SH-SY5Y (cell line): ENCODE measurements around the gene ZNF446.

Experiments
- GATA2 ChIP-seq: IDR thresholded peaks from 2 replicates; pipeline ENCODE4 v1.6.1; 2011; ENCODE audit warnings: mild to moderate bottlenecking, low read depth, low read length
- GATA3 ChIP-seq: IDR thresholded peaks from 2 replicates; pipeline ENCODE4 v1.6.1; 2011; ENCODE audit warnings: low read depth, mild to moderate bottlenecking, low read length, moderate library complexity

DNA sequence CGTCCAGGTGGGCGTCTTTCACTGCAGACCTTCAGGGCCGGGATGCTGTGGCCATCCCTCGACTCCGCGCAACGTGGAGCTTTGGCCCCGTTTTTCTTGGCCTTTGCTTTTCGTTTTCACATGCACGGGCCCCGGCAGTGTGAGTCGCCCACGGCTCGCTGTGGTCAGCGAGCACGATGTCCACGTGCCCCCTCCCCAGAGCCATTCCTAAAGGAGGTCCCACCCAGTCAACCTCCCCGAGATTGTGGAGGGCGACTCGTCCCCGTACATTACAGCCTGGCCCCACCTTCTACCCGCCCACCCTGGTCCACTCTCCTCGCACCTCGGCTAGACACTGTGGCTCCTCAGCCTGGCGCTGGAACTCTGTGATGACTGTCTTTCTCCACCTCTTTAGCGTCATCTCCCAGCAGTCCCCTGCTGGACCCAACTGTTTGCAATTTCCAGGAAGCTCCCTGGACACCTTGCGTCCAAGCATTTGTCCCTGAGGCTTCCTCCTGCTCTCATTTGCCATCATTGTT, 405 bp downstream of the ZNF446 start:
- no peak for TF ChIP-seq GATA2
- no peak for TF ChIP-seq GATA3
